Ovary (tissue), 9 donors: ENCODE measurements around the gene NR2F1. TPM values are rescaled to one million over a fixed set of nuclear protein-coding genes. Genes with fewer than 3 reads are reported as not detected.

Experiments
- DNase-seq, 5 donors: peaks; one replicate each; pipeline ENCODE4 v3.0.0-alpha.2; 2019 to 2020
- H3K27ac ChIP-seq, 2 donors: fragments of 200-600 bp; one replicate each; pipeline versions ENCODE4 v1.5.1 to v1.8.0; 2019 to 2022
- H3K27me3 ChIP-seq: fragments of 200-600 bp; one replicate; pipeline ENCODE4 v1.8.0; 2022
- H3K36me3 ChIP-seq: fragments of 200-600 bp; sonication (generic); one replicate; pipeline ENCODE4 v1.5.1; 2019
- H3K4me1 ChIP-seq: one replicate; pipeline ENCODE4 v1.8.1; 2013; ENCODE audit warnings: mild to moderate bottlenecking, moderate library complexity; ENCODE audit not compliant: insufficient read depth
- H3K4me3 ChIP-seq: fragments of 200-600 bp; sonication (generic); one replicate; pipeline ENCODE4 v1.5.1; 2017
- H3K9me3 ChIP-seq, 2 donors: fragments of 200-600 bp in 1 of 2; sonication (generic) in 1 of 2; one replicate each; pipeline versions ENCODE4 v1.5.1 to v1.8.1; 2013 to 2019; ENCODE audit warnings: mild to moderate bottlenecking in 1 of 2, moderate library complexity in 1 of 2
- EP300 ChIP-seq: sonication (generic); formaldehyde crosslinking; IDR thresholded peaks from one replicate; pipeline ENCODE4 v1.6.1; 2017; ENCODE audit warnings: antibody characterized with exemption
- POLR2A ChIP-seq: fragments of 450-650 bp; IDR thresholded peaks from one replicate; pipeline ENCODE4 v1.6.1; 2017; ENCODE audit warnings: antibody characterized with exemption, mild to moderate bottlenecking, moderate library complexity
- WGBS, 3 donors: extraction: QIAGEN DNeasy Blood & Tissue Kit in 1 of 3; methylation state at CpG; one replicate each; pipeline versions ENCODE4 v1.1.5 to v1.1.7; 2013 to 2017; 5-methylcytosine and 5-hydroxymethylcytosine counted together
- intact Hi-C, 4 donors: fragments of 100-400 bp; cut with DNase I; formaldehyde crosslinking; loops; one replicate each; pipeline versions ENCODE4 v1.11.0 to v1.15.1; 2022 to 2023
- polyA plus RNA-seq, 2 donors: library from polyadenylated mRNA; stranded (reverse); fragments of 200-250 nt in 1 of 2; fragments of 350-450 nt in 1 of 2; fragmentation: Illumina TruSeq in 1 of 2; extraction: RNeasy Lipid Tissue Mini Kit (QIAGEN cat#74804) in 1 of 2; gene quantifications; one replicate each; pipeline ENCODE4 v1.2.3, GENCODE V29; 2013 to 2014
- total RNA-seq, 7 donors: library from RNA; depleted of rRNA in 2 of 7; stranded (reverse); fragments of >200 nt in 2 of 7; fragmentation: NEBNext Ultra II Directional in 3 of 7; extraction: Animal tissue kit (Norgen Biotek cat#: 25700) in 3 of 7; gene quantifications; one replicate each; pipeline versions ENCODE4 v1.1.0 to v1.2.4, GENCODE V29; 2016 to 2023
- TF ChIP-seq, protein P1 (sequence below), 3 donors: fragments of 450-650 bp in 2 of 3; fragments of 200-600 bp in 1 of 3; IDR thresholded peaks; one replicate each; pipeline versions ENCODE4 v1.5.1 to v1.8.0; 2016 to 2022; ENCODE audit warnings: antibody characterized with exemption in 3 of 3, mild to moderate bottlenecking in 1 of 3
- donor health status: DM: no; HTN: no; CAD: no; lungs with moderate emphysema.
- donor health status: DM: no; HTN: no; CAD: no.
- donor health status: Bipolar disorder and iron deficiency.
- donor health status: DM: yes; HTN: yes; CAD: no.
- donor health status: DM: no; HTN: no; CAD: no.
- donor health status: DM: yes; HTN: yes; CAD: no.

The NR2F1 gene
- total and polyA plus RNA-seq, 9 donors = 47.6 to 179 (median 71.5) TPM

DNA sequence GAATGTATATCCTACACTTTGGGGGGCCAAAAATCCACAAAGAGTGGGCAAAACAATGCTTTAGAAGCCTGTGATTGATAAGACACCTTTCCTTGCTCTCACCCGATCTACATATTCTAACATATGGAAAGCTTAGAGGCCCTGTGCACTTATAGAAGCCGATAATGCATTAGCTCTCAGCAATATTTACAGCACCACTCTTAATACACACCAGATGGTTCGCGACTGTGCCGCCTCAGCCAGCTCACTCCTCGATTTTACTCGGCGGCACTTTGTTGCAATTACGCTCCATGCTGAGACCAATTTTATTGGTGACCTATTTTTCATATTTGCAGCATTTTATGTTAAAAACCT, 18.8 kb downstream of the NR2F1 start:
- peaks cover 4% of the 10 kb centered on the region for H3K4me1 ChIP-seq
- H3K4me3 ChIP-seq = no peak overlapping the region
- H3K27ac ChIP-seq = no peak overlapping the region
- WGBS, 3 donors = 85 to 94% (median 92%) methylated on average over 9 of the region's 9 CpGs
- intact Hi-C loops = no loop called here
- no peaks in the 10 kb centered on the region for H3K36me3 ChIP-seq
- TF ChIP-seq, protein P1, sequence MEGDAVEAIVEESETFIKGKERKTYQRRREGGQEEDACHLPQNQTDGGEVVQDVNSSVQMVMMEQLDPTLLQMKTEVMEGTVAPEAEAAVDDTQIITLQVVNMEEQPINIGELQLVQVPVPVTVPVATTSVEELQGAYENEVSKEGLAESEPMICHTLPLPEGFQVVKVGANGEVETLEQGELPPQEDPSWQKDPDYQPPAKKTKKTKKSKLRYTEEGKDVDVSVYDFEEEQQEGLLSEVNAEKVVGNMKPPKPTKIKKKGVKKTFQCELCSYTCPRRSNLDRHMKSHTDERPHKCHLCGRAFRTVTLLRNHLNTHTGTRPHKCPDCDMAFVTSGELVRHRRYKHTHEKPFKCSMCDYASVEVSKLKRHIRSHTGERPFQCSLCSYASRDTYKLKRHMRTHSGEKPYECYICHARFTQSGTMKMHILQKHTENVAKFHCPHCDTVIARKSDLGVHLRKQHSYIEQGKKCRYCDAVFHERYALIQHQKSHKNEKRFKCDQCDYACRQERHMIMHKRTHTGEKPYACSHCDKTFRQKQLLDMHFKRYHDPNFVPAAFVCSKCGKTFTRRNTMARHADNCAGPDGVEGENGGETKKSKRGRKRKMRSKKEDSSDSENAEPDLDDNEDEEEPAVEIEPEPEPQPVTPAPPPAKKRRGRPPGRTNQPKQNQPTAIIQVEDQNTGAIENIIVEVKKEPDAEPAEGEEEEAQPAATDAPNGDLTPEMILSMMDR (IDR thresholded peaks at IDR 0.05) = no peak
- TF ChIP-seq EP300 (no peak), POLR2A (no peak)
- no peaks in the 10 kb centered on the region for H3K9me3 ChIP-seq
- no peak for DNase-seq
- no peaks in the 10 kb centered on the region for H3K27me3 ChIP-seq

DNA sequence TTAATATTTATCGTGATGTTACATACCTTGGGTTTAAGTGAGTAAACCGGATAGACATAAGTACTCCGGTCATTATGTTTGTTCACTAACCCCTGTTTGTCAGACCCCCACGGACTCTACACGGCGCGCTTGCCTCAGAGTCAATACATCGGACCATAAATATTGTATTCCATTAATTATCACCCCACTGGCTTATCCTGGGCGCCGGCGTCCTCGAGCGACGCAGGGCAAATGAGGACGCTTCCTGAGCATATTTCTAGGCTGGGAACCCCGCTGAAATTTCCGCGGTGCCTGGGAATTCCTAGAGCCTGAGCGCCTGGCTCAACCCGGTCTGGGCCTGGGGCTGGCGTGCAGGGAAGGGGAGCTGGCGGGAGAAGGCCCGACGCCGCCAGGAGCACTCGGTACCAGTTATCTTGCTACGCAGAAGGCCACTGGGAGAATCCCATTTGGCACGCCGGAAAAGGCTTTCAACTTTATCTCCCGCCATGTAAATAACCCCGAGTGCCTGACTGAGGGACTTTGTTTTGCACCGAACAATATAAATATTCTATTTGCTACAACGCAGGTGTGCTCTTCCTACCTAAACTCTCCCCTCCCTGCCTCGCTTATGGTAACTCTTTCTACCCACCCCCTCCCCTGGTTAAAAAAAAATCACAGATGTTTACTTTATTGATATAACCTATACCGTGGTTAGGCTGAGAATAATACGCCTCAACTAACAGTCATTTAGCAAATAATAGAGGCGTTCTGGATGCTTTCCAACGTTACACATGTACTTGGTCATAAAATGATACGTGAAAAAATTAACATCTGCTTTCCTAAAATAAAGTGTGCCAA, 19.4 kb downstream of the NR2F1 start:
- Histone ChIP-seq H3K4me1 (peaks cover 4% of the 10 kb centered on the region), H3K9me3 (no peaks in the 10 kb centered on the region), H3K4me3 (no peak overlapping the region), H3K27me3 (no peaks in the 10 kb centered on the region), H3K27ac (no peak overlapping the region), H3K36me3 (no peaks in the 10 kb centered on the region)
- intact Hi-C loops = no loop called here
- no peak for DNase-seq
- 83 to 90% (median 89%) methylated on average over 39 of the region's 39 CpGs for WGBS, 3 donors
- TF ChIP-seq EP300 (no peak), POLR2A (no peak)
- TF ChIP-seq, protein P1 (IDR thresholded peaks at IDR 0.05) = no peak

DNA sequence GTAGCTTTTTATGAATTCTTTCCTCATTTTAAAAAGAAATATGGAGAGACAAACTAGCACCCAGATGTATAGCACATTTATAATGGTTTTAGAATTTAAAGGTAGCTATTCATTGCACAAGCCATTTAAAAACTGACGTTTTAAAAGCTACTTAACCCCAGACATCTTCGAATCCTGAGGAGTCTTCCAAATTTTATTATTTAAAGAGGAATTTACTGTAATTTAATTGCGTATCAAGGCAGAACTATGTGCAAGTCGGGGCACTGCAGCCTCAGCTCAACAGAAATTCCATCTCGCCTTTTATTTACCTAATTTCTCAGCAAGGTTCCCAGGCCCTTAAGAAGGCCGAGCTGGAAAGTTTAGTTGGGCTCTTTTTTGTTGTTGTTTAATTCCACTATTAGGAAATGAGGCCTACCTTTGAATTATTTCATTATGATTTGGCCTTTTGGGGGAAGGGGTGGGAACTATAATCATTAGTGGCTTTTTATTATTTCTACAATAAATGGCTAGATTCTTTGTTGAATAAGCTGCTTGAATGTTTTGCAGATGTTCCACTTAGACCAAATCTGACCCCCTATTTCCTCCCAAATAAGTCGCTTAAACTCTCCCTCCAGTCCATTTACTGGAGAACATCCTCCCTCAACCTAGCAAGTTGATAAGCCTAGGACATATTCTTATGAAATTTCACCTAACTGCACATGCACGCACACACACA, 20.2 kb downstream of the NR2F1 start:
- WGBS, 3 donors = 94 to 95% (median 94%) methylated on average over 8 of the region's 8 CpGs
- no peak overlapping the region for H3K4me3 ChIP-seq
- no peak overlapping the region for H3K27ac ChIP-seq

More for the DNA sequence above, 20.2 kb downstream of the NR2F1 start:
- Histone ChIP-seq H3K9me3 (no peaks in the 10 kb centered on the region), H3K4me1 (peaks cover 4% of the 10 kb centered on the region), H3K27me3 (no peaks in the 10 kb centered on the region), H3K36me3 (no peaks in the 10 kb centered on the region)
- TF ChIP-seq POLR2A (no peak), EP300 (no peak)
- TF ChIP-seq, protein P1 (IDR thresholded peaks at IDR 0.05) = no peak
- intact Hi-C loops = no loop called here
- DNase-seq = no peak
